Esophagus squamous epithelium (tissue), 4 donors: Measurements from ENCODE around the gene PIAS4.

Source experiments
- CTCF ChIP-seq, 6 experiments: fragments of 450-650 bp in 4 of 6; fragments of 200-600 bp in 2 of 6; sonication (generic) in 2 of 6; IDR thresholded peaks; one replicate each; pipeline ENCODE4 v1.5.1; 2016 to 2019; ENCODE audit warnings: antibody characterized with exemption in 6 of 6, mild to moderate bottlenecking in 4 of 6, moderate library complexity in 4 of 6
- POLR2A ChIP-seq, 4 donors: fragments of 450-650 bp; IDR thresholded peaks; one replicate each; pipeline ENCODE4 v1.6.1; 2017; ENCODE audit warnings: antibody characterized with exemption in 4 of 4, mild to moderate bottlenecking in 4 of 4, moderate library complexity in 3 of 4

DNA sequence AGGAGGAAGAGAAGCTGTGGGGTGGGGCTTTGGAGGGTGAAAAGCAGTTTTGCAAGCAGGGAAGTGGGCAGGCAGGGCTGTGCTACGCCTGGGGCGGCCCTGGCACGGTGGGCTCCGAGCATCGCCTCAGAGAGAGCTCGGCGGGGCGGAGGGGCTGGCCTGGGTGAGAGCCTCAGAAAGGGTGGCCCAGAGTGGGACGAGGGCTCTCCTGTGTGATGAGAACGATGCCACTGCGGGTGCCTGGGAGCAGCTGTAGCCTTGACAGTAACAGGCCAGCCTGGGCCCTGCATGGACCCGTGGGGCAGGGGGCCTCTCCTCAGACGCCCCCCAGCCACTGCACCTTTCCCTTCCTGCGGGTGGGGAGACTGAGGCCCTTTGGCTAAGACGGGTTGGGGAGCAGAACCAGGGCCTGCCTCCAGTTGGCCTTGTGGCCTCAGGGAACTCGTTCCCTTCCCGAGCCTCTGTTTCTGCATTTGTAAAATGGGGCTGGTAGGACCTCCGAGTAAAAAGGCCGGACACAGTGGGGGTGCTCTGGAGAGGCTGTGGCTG, 27.6 kb downstream of the PIAS4 start:
- TF ChIP-seq CTCF (IDR thresholded peaks at IDR 0.05): no peak
- no peak for TF ChIP-seq POLR2A (IDR thresholded peaks at IDR 0.05)
